Left ventricle myocardium inferior (tissue), 1 donor: ENCODE data around the gene ATF5. TPM values are rescaled to one million over a fixed set of nuclear protein-coding genes. Genes with fewer than 3 reads are reported as not detected.

Experiments used
- DNase-seq: peaks from one replicate; pipeline ENCODE4 v3.0.0-alpha.2; 2020
- H3K27ac ChIP-seq: fragments of 200-600 bp; replicated peaks from 2 replicates; pipeline ENCODE4 v1.8.0; 2021
- H3K27me3 ChIP-seq: fragments of 200-600 bp; 2 replicates; pipeline ENCODE4 v1.8.0; 2021; ENCODE audit warnings: low read depth
- H3K36me3 ChIP-seq: fragments of 200-600 bp; 2 replicates; pipeline ENCODE4 v1.8.0; 2021
- H3K4me1 ChIP-seq: fragments of 200-600 bp; 2 replicates; pipeline ENCODE4 v1.8.0; 2021
- H3K4me3 ChIP-seq: fragments of 200-600 bp; 2 replicates; pipeline ENCODE4 v1.8.0; 2021; ENCODE audit warnings: mild to moderate bottlenecking, moderate library complexity
- H3K9me3 ChIP-seq: fragments of 200-600 bp; replicated peaks from 2 replicates; pipeline ENCODE4 v1.8.0; 2021
- CTCF ChIP-seq: fragments of 200-600 bp; IDR thresholded peaks from 2 replicates; pipeline ENCODE4 v1.8.0; 2021; ENCODE audit warnings: antibody characterized with exemption, mild to moderate bottlenecking, borderline replicate concordance
- intact Hi-C: fragments of 100-400 bp; cut with micrococcal nuclease; formaldehyde crosslinking; loops from one replicate; pipeline ENCODE4 v1.11.0; 2022
- long read RNA-seq: library from polyadenylated mRNA; unstranded; transcript quantifications from one replicate; pipeline ENCODE4 v2.0.0, GENCODE V29; 2021
- total RNA-seq: library from RNA; stranded (reverse); fragmentation: NEBNext Ultra II Directional; extraction: Animal tissue kit (Norgen Biotek cat#: 25700); gene quantifications from one replicate; pipeline ENCODE4 v1.2.1, GENCODE V29; 2021
- donor health status: DM: no; HTN: yes; CAD: no; lungs with severe emphysema.

ATF5 gene, protein sequence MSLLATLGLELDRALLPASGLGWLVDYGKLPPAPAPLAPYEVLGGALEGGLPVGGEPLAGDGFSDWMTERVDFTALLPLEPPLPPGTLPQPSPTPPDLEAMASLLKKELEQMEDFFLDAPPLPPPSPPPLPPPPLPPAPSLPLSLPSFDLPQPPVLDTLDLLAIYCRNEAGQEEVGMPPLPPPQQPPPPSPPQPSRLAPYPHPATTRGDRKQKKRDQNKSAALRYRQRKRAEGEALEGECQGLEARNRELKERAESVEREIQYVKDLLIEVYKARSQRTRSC
- 8.6 TPM for total RNA-seq
- long read RNA-seq, partial matches to known transcripts: 0 of 1 reads
- long read RNA-seq, other reads (novel, unspliced or antisense): 1 of 1 reads

- peaks cover 45% of the 10 kb centered on the region for H3K4me1 ChIP-seq
- intact Hi-C loops: no loop called here
Observed at GRCh38 chr19:49929121-49929610, at the start of gene ATF5, which contains the start of gene NUP62. TSS of gene ATF5 (plus strand) at chr19:49929205. CDS start at chr19:49930851, 1,646 bp downstream. TSS of gene NUP62 (minus strand) at chr19:49929504. CDS start at chr19:49909807, 19,697 bp downstream.

DNA sequence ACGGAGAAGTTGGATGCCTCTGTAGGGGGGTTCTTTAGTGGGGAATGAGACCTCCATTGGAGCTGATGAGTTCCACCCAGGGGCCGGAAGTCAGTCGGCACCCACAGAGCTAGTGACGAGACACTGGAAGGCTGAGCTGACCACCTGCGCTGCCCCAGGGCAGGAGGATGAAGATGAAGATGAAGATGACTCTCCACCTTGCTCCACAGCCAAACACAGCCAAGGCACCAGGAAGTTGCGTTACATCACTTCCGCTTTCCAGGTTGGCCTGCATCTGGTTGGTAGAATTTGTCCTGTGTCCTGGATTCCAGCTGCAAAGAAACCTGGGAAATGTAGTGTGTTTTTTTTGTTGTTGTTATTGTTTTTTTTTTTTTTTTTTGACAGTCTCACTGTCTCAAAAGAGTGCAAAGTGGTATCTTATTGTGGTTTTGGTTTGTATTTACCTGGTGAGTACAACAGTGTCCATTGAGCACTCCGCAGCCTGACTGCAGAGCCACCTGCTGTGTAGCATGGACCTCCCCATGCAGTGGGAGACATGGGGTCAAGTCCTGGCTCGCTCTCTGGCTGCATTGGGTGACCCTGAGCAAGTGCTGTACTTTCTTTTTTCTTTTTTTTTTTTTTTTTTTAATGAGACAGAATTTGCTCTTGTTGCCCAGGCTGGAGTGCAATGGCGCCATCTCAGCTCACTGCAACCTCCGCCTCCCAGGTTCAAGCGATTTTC lies 49.6 kb upstream of the ATF5 start:
- no peaks in the 10 kb centered on the region for H3K27me3 ChIP-seq
- DNase-seq: no peak
- intact Hi-C loops: no loop called here
- H3K4me3 ChIP-seq: no peak overlapping the region
- TF ChIP-seq CTCF: no peak
- no peak overlapping the region for H3K27ac ChIP-seq
- peaks cover 42% of the 10 kb centered on the region for H3K4me1 ChIP-seq
- H3K36me3 ChIP-seq: peaks cover 60% of the 10 kb centered on the region
- H3K9me3 ChIP-seq: no peaks in the 10 kb centered on the region

More at GRCh38 chr19:49929121-49929610, at the start of gene ATF5, which contains the start of gene NUP62:
- TF ChIP-seq CTCF: no peak
- H3K27me3 ChIP-seq: no peaks in the 10 kb centered on the region
- H3K27ac ChIP-seq: peak within 1 kb of the TSS; percentile 95
- peak within 1 kb of the TSS; percentile 100 for H3K4me3 ChIP-seq
- no peaks in the 10 kb centered on the region for H3K9me3 ChIP-seq
- H3K36me3 ChIP-seq: peaks cover 33% of the 10 kb centered on the region
- peak; percentile 90 for DNase-seq

DNA sequence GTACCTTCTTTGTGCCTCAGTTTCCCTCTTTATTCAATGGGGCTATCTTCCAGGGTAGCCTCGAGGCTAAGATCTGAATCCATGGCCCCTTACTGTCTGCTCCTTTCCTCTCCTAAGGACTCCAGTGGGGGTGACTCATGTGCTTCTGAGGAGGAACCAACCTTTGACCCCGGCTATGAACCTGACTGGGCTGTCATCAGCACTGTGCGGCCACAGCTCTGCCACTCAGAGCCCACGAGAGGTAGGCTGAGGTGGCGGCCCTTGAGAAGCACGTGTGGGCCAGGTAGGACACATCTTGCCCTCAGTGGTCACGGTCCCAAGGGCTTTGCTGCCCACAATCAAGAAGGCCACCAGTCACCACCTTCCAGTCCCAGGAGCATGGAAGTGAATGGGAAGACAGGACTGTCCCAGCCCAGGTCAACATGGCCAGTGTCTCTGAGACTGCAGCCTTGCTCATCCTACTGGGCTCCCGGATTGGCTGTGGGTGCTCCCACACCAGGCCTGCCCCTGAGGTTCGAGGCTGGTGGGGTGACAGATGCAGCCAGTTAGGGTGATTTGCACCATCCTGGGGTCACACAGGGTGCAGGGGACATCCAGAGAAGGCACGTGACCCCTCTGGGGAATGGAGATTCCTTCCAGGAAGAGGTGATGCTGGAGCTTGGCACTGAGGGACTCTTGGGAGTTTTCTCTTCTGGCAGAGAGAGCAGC lies 48.7 kb upstream of the ATF5 start:
- no peak for DNase-seq
- no peaks in the 10 kb centered on the region for H3K9me3 ChIP-seq
- no peak overlapping the region for H3K4me3 ChIP-seq
- no peaks in the 10 kb centered on the region for H3K27me3 ChIP-seq
- H3K4me1 ChIP-seq: peaks cover 33% of the 10 kb centered on the region
- TF ChIP-seq CTCF: no peak
- no peak overlapping the region for H3K27ac ChIP-seq
- H3K36me3 ChIP-seq: peaks cover 69% of the 10 kb centered on the region
- intact Hi-C loops: no loop called here

GRCh38 chr19:49881186-49881585 lies 47.8 kb upstream of the ATF5 start:
- peaks cover 24% of the 10 kb centered on the region for H3K4me1 ChIP-seq
- H3K9me3 ChIP-seq: no peaks in the 10 kb centered on the region
- TF ChIP-seq CTCF: no peak
- H3K27me3 ChIP-seq: no peaks in the 10 kb centered on the region
- peaks cover 78% of the 10 kb centered on the region for H3K36me3 ChIP-seq
- no peak overlapping the region for H3K27ac ChIP-seq
- intact Hi-C loops: no loop called here
- DNase-seq: no peak
- no peak overlapping the region for H3K4me3 ChIP-seq
